C4-2B (cell line): ENCODE measurements around the gene INPP4B.

ENCODE experiments used
- ZFX ChIP-seq: fragments of 450-650 bp; IDR thresholded peaks from 2 replicates; pipeline ENCODE4 v1.6.1; 2017
- TF ChIP-seq, protein P1 (sequence below): fragments of 450-650 bp; conservative IDR thresholded peaks from 2 replicates; pipeline ENCODE4 v1.5.1; 2017; ENCODE audit warnings: mild to moderate bottlenecking

DNA sequence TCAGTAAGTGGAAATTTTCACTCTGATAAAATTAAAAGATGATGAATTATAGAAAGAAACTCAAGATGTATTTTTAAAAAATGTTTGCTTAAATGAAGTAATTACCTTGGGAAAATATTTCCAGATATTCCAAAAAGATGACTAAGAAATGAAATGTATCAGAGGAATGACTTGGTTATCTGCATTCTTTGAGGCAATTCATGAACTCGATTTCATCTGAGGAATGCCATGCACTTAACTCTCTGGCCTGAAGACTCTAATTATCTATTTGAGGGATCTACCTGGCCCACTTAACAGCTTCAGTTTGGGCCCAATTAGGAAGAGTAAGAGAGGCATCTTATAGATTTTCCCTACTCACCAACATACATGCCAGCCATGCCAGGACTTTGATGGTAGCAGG lies 182.3 kb downstream of the INPP4B start:
- TF ChIP-seq, protein P1, sequence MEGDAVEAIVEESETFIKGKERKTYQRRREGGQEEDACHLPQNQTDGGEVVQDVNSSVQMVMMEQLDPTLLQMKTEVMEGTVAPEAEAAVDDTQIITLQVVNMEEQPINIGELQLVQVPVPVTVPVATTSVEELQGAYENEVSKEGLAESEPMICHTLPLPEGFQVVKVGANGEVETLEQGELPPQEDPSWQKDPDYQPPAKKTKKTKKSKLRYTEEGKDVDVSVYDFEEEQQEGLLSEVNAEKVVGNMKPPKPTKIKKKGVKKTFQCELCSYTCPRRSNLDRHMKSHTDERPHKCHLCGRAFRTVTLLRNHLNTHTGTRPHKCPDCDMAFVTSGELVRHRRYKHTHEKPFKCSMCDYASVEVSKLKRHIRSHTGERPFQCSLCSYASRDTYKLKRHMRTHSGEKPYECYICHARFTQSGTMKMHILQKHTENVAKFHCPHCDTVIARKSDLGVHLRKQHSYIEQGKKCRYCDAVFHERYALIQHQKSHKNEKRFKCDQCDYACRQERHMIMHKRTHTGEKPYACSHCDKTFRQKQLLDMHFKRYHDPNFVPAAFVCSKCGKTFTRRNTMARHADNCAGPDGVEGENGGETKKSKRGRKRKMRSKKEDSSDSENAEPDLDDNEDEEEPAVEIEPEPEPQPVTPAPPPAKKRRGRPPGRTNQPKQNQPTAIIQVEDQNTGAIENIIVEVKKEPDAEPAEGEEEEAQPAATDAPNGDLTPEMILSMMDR = no peak
- no peak for TF ChIP-seq ZFX
